Esophagus muscularis mucosa (tissue), 4 donors: ENCODE results near the gene EDC4. TPM values are rescaled to one million over a fixed set of nuclear protein-coding genes. Genes with fewer than 3 reads are reported as not detected.

Experiments
- DNase-seq: peaks from one replicate; pipeline ENCODE4 v3.0.0-alpha.2; 2017; ENCODE audit errors: extremely low spot score
- H3K27ac ChIP-seq, 4 donors: fragments of 200-600 bp; sonication (generic); replicated peaks in 1 of 4; 1 replicate in 3 of 4; 2 replicates in 1 of 4; pipeline ENCODE4 v1.5.1; 2016 to 2019; ENCODE audit warnings: mild to moderate bottlenecking in 1 of 4
- H3K27me3 ChIP-seq, 4 donors: fragments of 200-600 bp; sonication (generic); one replicate each; pipeline versions ENCODE4 v1.5.1 to v1.6.0; 2016 to 2019
- H3K36me3 ChIP-seq, 4 donors: fragments of 200-600 bp; sonication (generic); one replicate each; pipeline ENCODE4 v1.5.1; 2016 to 2019
- H3K4me1 ChIP-seq, 4 donors: fragments of 200-600 bp; sonication (generic); one replicate each; pipeline ENCODE4 v1.5.1; 2016 to 2019
- H3K4me3 ChIP-seq, 4 donors: fragments of 200-600 bp; sonication (generic); 1 replicate in 2 of 4; 2 replicates in 2 of 4; pipeline ENCODE4 v1.5.1; 2016 to 2019; ENCODE audit warnings: mild to moderate bottlenecking in 4 of 4, moderate library complexity in 1 of 4
- H3K9me3 ChIP-seq, 4 donors: fragments of 200-600 bp; sonication (generic); 1 replicate in 3 of 4; 2 replicates in 1 of 4; pipeline ENCODE4 v1.5.1; 2016 to 2019
- CTCF ChIP-seq, 3 experiments: fragments of 200-600 bp in 2 of 3; fragments of 450-650 bp in 1 of 3; sonication (generic) in 2 of 3; IDR thresholded peaks; one replicate each; pipeline ENCODE4 v1.5.1; 2017 to 2019; ENCODE audit warnings: antibody characterized with exemption in 3 of 3, mild to moderate bottlenecking in 2 of 3, moderate library complexity in 1 of 3
- EP300 ChIP-seq: sonication (generic); formaldehyde crosslinking; IDR thresholded peaks from one replicate; pipeline ENCODE4 v1.6.1; 2017; ENCODE audit warnings: antibody characterized with exemption
- POLR2A ChIP-seq: fragments of 450-650 bp; IDR thresholded peaks from one replicate; pipeline ENCODE4 v1.6.1; 2017; ENCODE audit warnings: antibody characterized with exemption, moderate library complexity, mild to moderate bottlenecking, low read depth
- POLR2AphosphoS5 ChIP-seq, 2 donors: sonication (generic); formaldehyde crosslinking; IDR thresholded peaks; one replicate each; pipeline ENCODE4 v1.6.1; 2017; ENCODE audit warnings: antibody characterized with exemption in 2 of 2
- WGBS: methylation state at CpG from one replicate; pipeline ENCODE4 v1.1.5; 2018; 5-methylcytosine and 5-hydroxymethylcytosine counted together
- intact Hi-C: fragments of 100-400 bp; cut with DNase I; formaldehyde crosslinking; loops from one replicate; pipeline ENCODE4 v1.15.1; 2023
- total RNA-seq, 4 donors: library from RNA; depleted of rRNA; stranded (reverse); fragments of >200 nt; gene quantifications; one replicate each; pipeline versions ENCODE4 v1.1.0 to v1.2.1, GENCODE V29; 2016

Gene EDC4
- total RNA-seq, 4 donors from 2014 or later: 49.9 to 70.9 (median 52.0) TPM

- peak within 1 kb of the TSS; percentile 71 to 83 (median 77) for H3K27ac ChIP-seq
- H3K9me3 ChIP-seq: no peaks in the 10 kb centered on the region
- DNase-seq: peak; percentile 95
- no peak for TF ChIP-seq EP300
- peak; percentile 55 to 81 for TF ChIP-seq POLR2AphosphoS5 (IDR thresholded peaks at IDR 0.05)
- WGBS: 17% methylated on average over 12 of the region's 22 CpGs
- no peaks in the 10 kb centered on the region for H3K27me3 ChIP-seq
- intact Hi-C loops: loop anchor here (5.0 kb wide), 1 partner anchor 158 kb away; no protein-coding TSS in a partner anchor
- H3K4me1 ChIP-seq: peaks cover 19 to 42% (median 24%) of the 10 kb centered on the region in 4 donors
- H3K36me3 ChIP-seq: peaks cover 40 to 64% (median 55%) of the 10 kb centered on the region in 4 donors
- H3K4me3 ChIP-seq: peak within 1 kb of the TSS; percentile 25 to 46 (median 28)
These were observed 11.8 kb downstream of the EDC4 start, which contains the start of gene NRN1L for GRCh38 chr16:67884684-67885083. TSS of gene NRN1L (plus strand) at chr16:67884885. CDS start at chr16:67884904, 19 bp downstream.

GRCh38 chr16:67885545-67885944 is 12.7 kb downstream of the EDC4 start:
- 87% methylated on average over 12 of the region's 12 CpGs for WGBS
- intact Hi-C loops: no loop called here
- no peaks in the 10 kb centered on the region for H3K9me3 ChIP-seq
- H3K27ac ChIP-seq: peak overlapping the region; percentile 71 to 83 (median 77)
- peaks cover 31 to 56% (median 47%) of the 10 kb centered on the region in 4 donors for H3K36me3 ChIP-seq
- no peak for TF ChIP-seq POLR2A
- TF ChIP-seq CTCF (IDR thresholded peaks at IDR 0.05): no peak
- TF ChIP-seq POLR2AphosphoS5 (IDR thresholded peaks at IDR 0.05): no peak
- no peak for TF ChIP-seq EP300
- peaks cover 19 to 42% (median 24%) of the 10 kb centered on the region in 4 donors for H3K4me1 ChIP-seq
- H3K4me3 ChIP-seq: no peak overlapping the region
- no peaks in the 10 kb centered on the region for H3K27me3 ChIP-seq
- DNase-seq: no peak

GRCh38 chr16:67885976-67886375 is 13.1 kb downstream of the EDC4 start:
- TF ChIP-seq POLR2AphosphoS5 (IDR thresholded peaks at IDR 0.05): no peak
- no peak for TF ChIP-seq EP300
- no peak for TF ChIP-seq CTCF (IDR thresholded peaks at IDR 0.05)
- no peak for TF ChIP-seq POLR2A
- no peak for DNase-seq
- Histone ChIP-seq H3K36me3 (peaks cover 27 to 51% (median 42%) of the 10 kb centered on the region in 4 donors), H3K27ac (no peak overlapping the region), H3K27me3 (no peaks in the 10 kb centered on the region), H3K9me3 (no peaks in the 10 kb centered on the region), H3K4me3 (no peak overlapping the region), H3K4me1 (peaks cover 19 to 40% (median 24%) of the 10 kb centered on the region in 4 donors)
- 97% methylated on average over 14 of the region's 19 CpGs for WGBS
- intact Hi-C loops: no loop called here

- TF ChIP-seq POLR2AphosphoS5 (IDR thresholded peaks at IDR 0.05): no peak
- no peak for TF ChIP-seq EP300
- no peak for TF ChIP-seq CTCF (IDR thresholded peaks at IDR 0.05)
- no peak for TF ChIP-seq POLR2A
- Histone ChIP-seq H3K27ac (no peak overlapping the region), H3K36me3 (peaks cover 23 to 47% (median 38%) of the 10 kb centered on the region in 4 donors), H3K4me1 (peaks cover 19 to 35% (median 24%) of the 10 kb centered on the region in 4 donors), H3K27me3 (no peaks in the 10 kb centered on the region), H3K9me3 (no peaks in the 10 kb centered on the region), H3K4me3 (no peak overlapping the region)
- intact Hi-C loops: no loop called here
- WGBS: 89% methylated on average over 5 of the region's 5 CpGs
- no peak for DNase-seq
These were observed 13.5 kb downstream of the EDC4 start for GRCh38 chr16:67886387-67886786.

- intact Hi-C loops: no loop called here
- Histone ChIP-seq H3K9me3 (no peaks in the 10 kb centered on the region), H3K36me3 (peaks cover 4 to 28% (median 19%) of the 10 kb centered on the region in 4 donors), H3K4me3 (no peak overlapping the region), H3K27me3 (no peaks in the 10 kb centered on the region), H3K4me1 (peaks cover 22 to 31% (median 28%) of the 10 kb centered on the region in 4 donors), H3K27ac (no peak overlapping the region)
- TF ChIP-seq CTCF (IDR thresholded peaks at IDR 0.05): no peak
- no peak for DNase-seq
- WGBS: 82% methylated on average over 3 of the region's 3 CpGs
These were observed 15.5 kb downstream of the EDC4 start for GRCh38 chr16:67888331-67888730.
